ENCODE results near the gene RIPOR2. TPM values are rescaled to one million over a fixed set of nuclear protein-coding genes. Genes with fewer than 3 reads are reported as not detected.

Gene RIPOR2
- total RNA-seq, 1 experiment from 2014 or later: 5.0 TPM

DNA sequence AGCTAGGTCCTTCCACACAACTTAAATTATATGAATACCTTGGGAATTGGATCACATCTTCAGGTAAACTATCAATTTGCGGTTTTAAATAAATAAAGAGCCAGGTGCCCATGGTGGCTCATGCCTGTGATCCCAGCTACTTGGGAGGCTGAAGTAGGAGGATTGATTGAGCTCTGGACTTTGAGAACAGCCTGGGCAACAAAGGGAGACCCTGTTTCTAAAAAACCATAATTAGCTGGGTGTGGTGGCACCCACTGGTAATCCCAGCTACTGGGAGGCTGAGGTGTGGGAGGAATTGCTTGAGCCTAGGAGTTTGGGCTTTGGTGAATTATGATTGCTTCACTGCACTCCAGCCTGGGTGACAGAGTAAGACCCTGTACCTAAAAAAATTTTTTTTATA is 157.6 kb downstream of the RIPOR2 start:
- Histone ChIP-seq H2AK5ac (ENCODE audit: insufficient read length, low read length) (no peak overlapping the region), H2AFZ (ENCODE audit: low read length) (no peak overlapping the region), H3K4me1 (ENCODE audit: insufficient read depth, low read length) (no peaks in the 10 kb centered on the region), H3K9me3 (ENCODE audit: control insufficient read depth, low read depth, low read length) (no peaks in the 10 kb centered on the region), H3K14ac (ENCODE audit: insufficient read depth, low read length) (no peak overlapping the region), H2BK15ac (ENCODE audit: low read depth, low read length) (no peak overlapping the region), H2BK5ac (ENCODE audit: insufficient read length, low read length) (no peak overlapping the region), H3K27ac (ENCODE audit: insufficient read length, low read depth, low read length) (no peak overlapping the region), H3T11ph (ENCODE audit: low read length) (no peak overlapping the region), H3K18ac (ENCODE audit: insufficient read length, low read depth, low read length) (no peak overlapping the region), H3K23ac (ENCODE audit: insufficient read length, low read depth, low read length) (no peak overlapping the region), H3K23me2 (ENCODE audit: insufficient read length, low read depth, low read length, poor library complexity, severe bottlenecking) (peaks cover 11% of the 10 kb centered on the region), H4K20me1 (ENCODE audit: control insufficient read depth, insufficient read depth, insufficient read length) (no peaks in the 10 kb centered on the region), H3K79me2 (ENCODE audit: insufficient read depth, low read length) (peaks cover 20% of the 10 kb centered on the region; the same call in 1 of the 2 replicates), H3K9ac (ENCODE audit: extremely low read depth, insufficient read length, low read length) (peak overlapping the region; percentile 26), H4K5ac (ENCODE audit: insufficient read length, low read depth, low read length) (no peak overlapping the region), H4K91ac (ENCODE audit: insufficient read length, low read depth, low read length) (no peak overlapping the region), H3K4ac (ENCODE audit: low read depth, low read length) (no peak overlapping the region), H2BK20ac (ENCODE audit: low read depth, low read length, poor library complexity, severe bottlenecking) (no peak overlapping the region), H4K8ac (replicated peaks; ENCODE audit: insufficient read length, low read depth, low read length) (no peak overlapping the region), H2BK120ac (ENCODE audit: low read depth, low read length, poor library complexity, severe bottlenecking) (no peak overlapping the region), H2BK12ac (ENCODE audit: insufficient read length, low read depth, low read length) (no peak overlapping the region), H3K4me2 (ENCODE audit: insufficient read depth, insufficient read length, low read length) (no peak overlapping the region), H3K79me1 (ENCODE audit: insufficient read depth, low read depth, low read length, poor library complexity, severe bottlenecking) (peaks cover 3% of the 10 kb centered on the region), H3K56ac (ENCODE audit: insufficient read length, low read depth, low read length) (no peak overlapping the region), H3K27me3 (ENCODE audit: insufficient read depth, low read length) (no peaks in the 10 kb centered on the region)
- H3K36me3 Mint-ChIP-seq (ENCODE audit: insufficient read depth in 1 of 3, low read depth in 3 of 3): peaks cover 17 to 59% (median 45%) of the 10 kb centered on the region in 3 experiments; a peak in 6 of 7 replicates
- no peak for DNase-seq
- no peaks in the 10 kb centered on the region for H3K9me3 Mint-ChIP-seq
- H3K27ac Mint-ChIP-seq: no peak overlapping the region; a peak in 1 of 7 replicates
- WGBS (ENCODE audit: extremely low coverage, insufficient read length, low lambda C conversion rate): no CpG with 5 or more reads among the region's 1 CpG
- no peaks in the 10 kb centered on the region; the same call in 1 of the 2 replicates for H3K27me3 Mint-ChIP-seq (ENCODE audit: low read depth)
- H3K4me1 Mint-ChIP-seq: peaks cover 16% of the 10 kb centered on the region in 2 experiments
- TF ChIP-seq, protein P1, sequence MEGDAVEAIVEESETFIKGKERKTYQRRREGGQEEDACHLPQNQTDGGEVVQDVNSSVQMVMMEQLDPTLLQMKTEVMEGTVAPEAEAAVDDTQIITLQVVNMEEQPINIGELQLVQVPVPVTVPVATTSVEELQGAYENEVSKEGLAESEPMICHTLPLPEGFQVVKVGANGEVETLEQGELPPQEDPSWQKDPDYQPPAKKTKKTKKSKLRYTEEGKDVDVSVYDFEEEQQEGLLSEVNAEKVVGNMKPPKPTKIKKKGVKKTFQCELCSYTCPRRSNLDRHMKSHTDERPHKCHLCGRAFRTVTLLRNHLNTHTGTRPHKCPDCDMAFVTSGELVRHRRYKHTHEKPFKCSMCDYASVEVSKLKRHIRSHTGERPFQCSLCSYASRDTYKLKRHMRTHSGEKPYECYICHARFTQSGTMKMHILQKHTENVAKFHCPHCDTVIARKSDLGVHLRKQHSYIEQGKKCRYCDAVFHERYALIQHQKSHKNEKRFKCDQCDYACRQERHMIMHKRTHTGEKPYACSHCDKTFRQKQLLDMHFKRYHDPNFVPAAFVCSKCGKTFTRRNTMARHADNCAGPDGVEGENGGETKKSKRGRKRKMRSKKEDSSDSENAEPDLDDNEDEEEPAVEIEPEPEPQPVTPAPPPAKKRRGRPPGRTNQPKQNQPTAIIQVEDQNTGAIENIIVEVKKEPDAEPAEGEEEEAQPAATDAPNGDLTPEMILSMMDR (conservative IDR thresholded peaks at IDR 0.05): no peak
- H3K4me3 Mint-ChIP-seq: peak overlapping the region in 1 of 2 experiments; percentile 19; a peak in 3 of 5 replicates

Measured in H9 (cell line).